NB4 (cell line): ENCODE data around the gene M6PR.

Source experiments
- DNase-seq: peaks from one replicate; pipeline ENCODE4 v3.0.0; 2010; ENCODE audit warnings: low read depth
- H3K4me3 ChIP-seq: one replicate; pipeline ENCODE4 v1.5.1; 2011; ENCODE audit warnings: mild to moderate bottlenecking, low read depth, low read length, moderate library complexity
- MYC ChIP-seq: IDR thresholded peaks from 2 replicates; pipeline ENCODE4 v1.6.1; 2011; ENCODE audit warnings: low read depth, low read length
- POLR2A ChIP-seq: IDR thresholded peaks from 2 replicates; pipeline ENCODE4 v1.6.1; 2011; ENCODE audit warnings: mild to moderate bottlenecking; ENCODE audit not compliant: insufficient read length; ENCODE audit errors: extremely low read depth
- TF ChIP-seq, protein P1 (sequence below): IDR thresholded peaks from one replicate; pipeline ENCODE4 v1.5.1; 2012; ENCODE audit warnings: low read depth, low read length
- TF ChIP-seq, protein P2 (sequence below): IDR thresholded peaks from 2 replicates; pipeline ENCODE4 v1.6.1; 2011; ENCODE audit warnings: low read depth, low read length

Gene M6PR

DNA sequence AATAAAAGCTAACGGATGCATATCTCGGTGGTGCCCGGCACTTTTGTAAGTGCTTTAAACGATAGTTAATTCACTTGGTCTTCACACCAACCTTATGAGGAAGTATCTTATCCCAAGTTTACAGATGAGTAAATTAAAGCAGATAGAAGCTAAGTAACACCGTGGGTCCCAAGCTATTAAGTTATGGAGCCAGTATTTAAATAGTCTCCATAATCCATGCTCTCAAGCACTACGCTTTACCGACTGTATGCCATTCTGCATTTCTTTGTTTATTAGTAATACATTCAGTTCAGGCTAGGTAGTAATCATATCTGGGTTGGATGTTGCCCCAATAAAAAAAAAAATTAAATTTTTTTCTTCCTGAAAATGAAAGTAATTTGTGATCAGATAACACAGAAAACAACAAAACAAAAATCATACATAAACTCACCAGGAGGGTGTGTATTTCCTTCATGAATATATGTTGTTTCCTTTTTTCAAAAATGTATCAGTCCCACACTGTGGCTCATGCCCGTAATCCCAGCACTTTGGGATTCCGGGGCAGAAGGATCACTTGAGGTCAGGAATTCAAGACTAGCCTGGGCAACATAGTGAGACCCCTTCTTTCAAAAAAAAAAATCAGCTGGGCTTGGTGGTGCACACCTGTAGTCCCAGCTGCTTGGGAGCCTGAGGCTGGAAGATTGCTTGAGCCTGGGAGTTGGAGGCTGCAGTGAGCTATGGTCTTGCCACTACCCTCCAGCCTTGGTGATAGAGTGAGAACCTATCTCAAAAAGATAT is 1.4 kb upstream of the M6PR start:
- no peak for TF ChIP-seq MYC
- TF ChIP-seq, protein P1, sequence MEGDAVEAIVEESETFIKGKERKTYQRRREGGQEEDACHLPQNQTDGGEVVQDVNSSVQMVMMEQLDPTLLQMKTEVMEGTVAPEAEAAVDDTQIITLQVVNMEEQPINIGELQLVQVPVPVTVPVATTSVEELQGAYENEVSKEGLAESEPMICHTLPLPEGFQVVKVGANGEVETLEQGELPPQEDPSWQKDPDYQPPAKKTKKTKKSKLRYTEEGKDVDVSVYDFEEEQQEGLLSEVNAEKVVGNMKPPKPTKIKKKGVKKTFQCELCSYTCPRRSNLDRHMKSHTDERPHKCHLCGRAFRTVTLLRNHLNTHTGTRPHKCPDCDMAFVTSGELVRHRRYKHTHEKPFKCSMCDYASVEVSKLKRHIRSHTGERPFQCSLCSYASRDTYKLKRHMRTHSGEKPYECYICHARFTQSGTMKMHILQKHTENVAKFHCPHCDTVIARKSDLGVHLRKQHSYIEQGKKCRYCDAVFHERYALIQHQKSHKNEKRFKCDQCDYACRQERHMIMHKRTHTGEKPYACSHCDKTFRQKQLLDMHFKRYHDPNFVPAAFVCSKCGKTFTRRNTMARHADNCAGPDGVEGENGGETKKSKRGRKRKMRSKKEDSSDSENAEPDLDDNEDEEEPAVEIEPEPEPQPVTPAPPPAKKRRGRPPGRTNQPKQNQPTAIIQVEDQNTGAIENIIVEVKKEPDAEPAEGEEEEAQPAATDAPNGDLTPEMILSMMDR, result no peak
- TF ChIP-seq, protein P2, sequence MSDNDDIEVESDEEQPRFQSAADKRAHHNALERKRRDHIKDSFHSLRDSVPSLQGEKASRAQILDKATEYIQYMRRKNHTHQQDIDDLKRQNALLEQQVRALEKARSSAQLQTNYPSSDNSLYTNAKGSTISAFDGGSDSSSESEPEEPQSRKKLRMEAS, result no peak
- TF ChIP-seq POLR2A, result no peak
- H3K4me3 ChIP-seq, result peak overlapping the region; percentile 97
- peak; percentile 42 for DNase-seq

DNA sequence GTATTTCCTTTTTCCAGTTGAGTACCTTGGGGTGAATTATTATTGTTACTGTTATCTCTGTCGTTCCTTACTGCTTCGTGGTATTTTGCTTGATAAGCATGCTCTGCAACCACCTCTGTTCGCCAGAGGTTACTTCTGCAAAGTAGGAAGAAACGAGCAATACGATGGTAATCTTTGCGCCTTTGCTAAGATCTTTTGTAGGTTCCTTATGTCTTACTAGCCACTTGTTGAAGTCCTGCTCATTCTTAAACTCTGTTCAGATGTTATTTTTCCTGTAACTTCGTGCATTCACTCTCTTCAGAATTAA is 729 bp upstream of the M6PR start:
- H3K4me3 ChIP-seq, result peak overlapping the region; percentile 97
- no peak for DNase-seq
- TF ChIP-seq POLR2A (no peak), MYC (no peak)
- TF ChIP-seq, protein P2, result no peak
- TF ChIP-seq, protein P1, result no peak

DNA sequence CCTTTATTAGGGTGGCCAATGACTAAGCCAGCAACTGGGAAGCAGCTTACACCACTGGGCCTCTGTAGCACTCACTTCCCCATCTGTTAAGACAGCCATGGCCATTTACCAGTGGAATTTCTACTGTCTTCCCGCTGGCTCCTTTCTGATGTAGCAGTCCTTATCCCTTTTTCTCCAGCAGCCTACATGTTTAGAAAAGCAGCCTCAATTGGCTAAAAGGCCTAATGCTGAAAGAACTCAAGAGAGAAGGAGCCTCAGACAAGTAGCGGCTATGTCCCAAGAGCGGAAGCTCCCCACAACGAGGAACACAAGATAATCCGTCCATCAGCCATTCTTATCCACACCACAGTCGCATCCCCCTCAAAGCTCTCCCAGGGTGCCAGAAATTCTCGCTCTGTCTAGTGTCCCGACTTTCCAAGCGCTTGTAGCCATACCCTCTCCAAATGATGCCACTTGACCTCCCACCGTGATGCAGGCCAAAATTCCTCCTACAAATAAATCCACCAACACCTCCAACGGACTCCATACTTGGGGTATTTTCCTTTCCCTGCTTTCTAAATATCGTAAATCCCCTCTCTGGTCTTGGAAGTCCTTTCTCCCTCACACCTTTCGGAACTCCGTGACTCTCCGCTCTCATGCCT is 624 bp downstream of the M6PR start:
- peak overlapping the region; percentile 97 for H3K4me3 ChIP-seq
- DNase-seq, result peak; percentile 69
- TF ChIP-seq POLR2A, result no peak
- TF ChIP-seq, protein P2, result peak; percentile 45

DNA sequence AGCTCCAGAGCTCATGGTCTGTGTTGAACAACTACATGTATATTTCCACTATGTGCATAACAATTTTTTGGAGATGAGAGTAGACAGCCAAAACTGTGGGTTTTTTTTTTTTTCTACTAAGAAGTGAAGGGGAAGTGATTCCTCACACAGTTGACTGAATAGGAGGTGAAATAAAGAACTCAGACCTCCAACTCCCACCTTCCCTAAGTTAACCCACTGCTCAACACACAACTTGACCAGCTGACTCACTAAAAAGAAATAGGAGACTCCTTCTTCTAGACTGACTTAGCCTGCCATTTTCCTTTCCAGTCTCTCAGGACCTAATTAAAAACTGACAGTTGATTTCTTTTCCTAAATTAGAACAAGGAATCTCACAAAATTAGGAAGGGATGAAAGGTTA is 1.7 kb downstream of the M6PR start:
- TF ChIP-seq, protein P2, result no peak
- DNase-seq, result peak; percentile 51
- H3K4me3 ChIP-seq, result peak overlapping the region; percentile 97

DNA sequence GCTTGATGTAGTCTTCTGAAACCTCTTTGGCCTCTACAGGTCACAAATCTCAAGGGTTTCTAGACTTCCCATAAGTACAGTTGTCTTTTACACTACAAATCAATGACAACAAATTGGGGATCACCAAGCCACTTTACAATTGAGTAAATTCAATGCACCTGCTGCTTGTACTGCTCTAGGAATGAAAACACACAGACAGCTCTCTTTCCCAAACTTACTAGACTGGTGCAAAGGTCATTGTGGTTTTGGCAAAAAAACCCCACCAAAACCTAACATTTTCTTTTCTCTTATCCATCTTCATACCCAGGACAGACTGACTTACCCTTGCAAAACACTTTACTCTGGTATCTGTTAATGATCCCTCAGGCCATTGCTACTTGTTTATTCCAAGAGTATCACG is 2.7 kb downstream of the M6PR start:
- TF ChIP-seq, protein P1, result no peak
- no peak for TF ChIP-seq MYC
- TF ChIP-seq, protein P2, result no peak
- TF ChIP-seq POLR2A, result no peak
- DNase-seq, result no peak
- H3K4me3 ChIP-seq, result peak overlapping the region; percentile 97

DNA sequence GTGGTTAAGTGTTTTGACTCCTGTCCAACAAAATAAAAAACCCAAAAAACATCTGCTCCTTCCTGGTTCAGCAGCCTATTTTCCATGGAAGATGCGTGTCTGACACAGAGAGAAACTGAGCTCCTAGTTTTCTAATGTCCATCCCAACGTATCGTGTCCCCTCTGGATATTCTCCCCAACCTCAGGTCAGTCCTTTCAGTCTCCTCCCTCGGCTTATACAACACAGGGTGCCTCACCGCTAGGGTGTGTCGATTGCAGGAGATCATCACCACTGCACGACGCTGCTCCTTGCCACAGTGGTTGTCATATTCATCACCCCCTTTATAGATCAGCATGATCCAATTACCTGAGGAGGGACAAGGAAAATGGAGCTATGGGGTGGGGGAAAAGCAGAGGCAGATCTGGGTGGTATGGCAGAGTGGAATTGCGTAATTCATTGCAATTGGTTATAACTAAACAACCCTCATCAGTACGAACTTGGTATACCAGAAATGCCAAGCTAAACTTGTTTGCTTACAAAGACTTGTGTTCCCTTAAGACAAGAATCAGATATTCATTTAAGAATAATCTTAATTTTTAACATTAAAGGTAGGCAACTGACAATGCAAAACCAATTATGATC is 5.8 kb downstream of the M6PR start:
- no peak overlapping the region for H3K4me3 ChIP-seq
- DNase-seq, result no peak
- no peak for TF ChIP-seq MYC
- no peak for TF ChIP-seq POLR2A
- TF ChIP-seq, protein P2, result no peak
- TF ChIP-seq, protein P1, result no peak
